ENCODE results near the gene CYB561D1. TPM values are rescaled to one million over a fixed set of nuclear protein-coding genes. Genes with fewer than 3 reads are reported as not detected.
A peak's percentile ranks its signal among the peaks of the same experiment; 100 is the strongest.

Gene CYB561D1
- total and polyA plus RNA-seq, 9 of the 15 experiments (the other 6 are each of a cell fraction or from before 2014, with no cell fraction given): 0.71 to 7.2 (median 3.5) TPM

DNA sequence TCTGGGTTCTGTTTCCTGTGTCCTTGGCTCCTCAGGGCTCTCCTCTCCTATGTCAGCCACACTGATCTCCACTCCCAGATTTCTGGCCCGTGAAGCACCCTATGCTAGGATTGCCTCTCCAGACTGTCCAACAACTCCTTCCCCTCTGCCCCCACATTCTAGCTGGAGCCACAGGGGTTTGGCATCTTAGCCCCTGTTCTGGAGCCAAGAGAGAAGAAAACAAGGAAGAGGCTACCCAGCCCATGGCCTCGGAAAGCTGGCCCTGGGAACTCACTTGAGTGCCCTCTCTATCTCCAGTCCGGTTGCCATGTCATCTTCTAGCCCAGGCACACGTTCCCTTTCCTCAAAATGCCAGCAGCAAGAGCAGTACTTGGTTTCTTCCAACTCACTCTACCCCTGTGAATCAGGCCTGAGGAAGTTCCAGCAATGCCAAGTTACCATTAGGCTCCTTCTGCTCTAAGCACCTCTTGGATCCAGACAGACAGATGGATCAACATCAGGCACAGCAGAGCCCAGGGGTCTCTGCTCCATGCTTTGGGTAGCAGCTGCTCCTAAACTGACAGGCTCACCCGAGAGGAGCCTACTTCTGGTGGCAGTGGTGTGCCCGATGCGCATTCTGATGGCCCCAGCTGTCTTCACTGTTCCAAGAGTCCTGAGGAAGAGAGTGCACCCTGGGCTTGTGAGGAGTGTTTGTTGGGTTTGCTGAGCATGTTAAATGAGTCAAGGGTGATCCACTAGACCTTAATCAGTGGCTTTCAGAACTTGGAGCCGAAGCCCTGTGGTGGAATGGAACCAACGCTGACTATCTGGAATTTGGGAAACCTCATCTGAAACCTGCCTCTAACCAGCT, 34.2 kb downstream of the CYB561D1 start (continued):
- TF ChIP-seq, protein P1, sequence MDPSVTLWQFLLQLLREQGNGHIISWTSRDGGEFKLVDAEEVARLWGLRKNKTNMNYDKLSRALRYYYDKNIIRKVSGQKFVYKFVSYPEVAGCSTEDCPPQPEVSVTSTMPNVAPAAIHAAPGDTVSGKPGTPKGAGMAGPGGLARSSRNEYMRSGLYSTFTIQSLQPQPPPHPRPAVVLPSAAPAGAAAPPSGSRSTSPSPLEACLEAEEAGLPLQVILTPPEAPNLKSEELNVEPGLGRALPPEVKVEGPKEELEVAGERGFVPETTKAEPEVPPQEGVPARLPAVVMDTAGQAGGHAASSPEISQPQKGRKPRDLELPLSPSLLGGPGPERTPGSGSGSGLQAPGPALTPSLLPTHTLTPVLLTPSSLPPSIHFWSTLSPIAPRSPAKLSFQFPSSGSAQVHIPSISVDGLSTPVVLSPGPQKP (CRISPR knock-in tag; IDR thresholded peaks at IDR 0.05): no peak
- TF ChIP-seq ZNF133 (CRISPR knock-in tag; IDR thresholded peaks at IDR 0.05): no peak
- TF ChIP-seq SLC30A9 (CRISPR knock-in tag; IDR thresholded peaks at IDR 0.05): no peak
- no peak for TF ChIP-seq SAFB2 (IDR thresholded peaks at IDR 0.05; ENCODE audit: borderline replicate concordance, low read depth, low read length, severe bottlenecking)

DNA sequence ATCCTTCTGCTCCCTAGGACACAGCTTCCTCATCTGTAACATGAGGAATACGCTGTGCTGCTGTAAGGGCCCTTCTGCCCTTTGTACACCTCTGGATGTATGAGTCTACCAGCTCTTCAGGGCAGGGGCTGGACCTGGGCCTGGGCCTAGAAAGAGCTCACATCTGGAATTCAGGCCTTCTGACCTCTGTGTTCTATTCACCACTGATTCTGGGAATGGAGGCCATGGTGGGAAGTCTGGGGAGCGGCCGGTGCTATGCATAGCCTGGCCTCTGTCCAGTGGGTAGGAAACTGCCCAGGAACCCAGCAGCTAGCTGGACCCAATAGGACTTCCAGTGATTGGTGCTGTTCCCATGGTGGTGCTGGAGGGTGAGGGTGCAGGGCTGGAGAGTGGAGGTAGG, 34.8 kb downstream of the CYB561D1 start:
- POLR2A ChIA-PET: interaction anchor here (0.6 to 4.9 kb wide), 11 partner anchors 11 to 191 kb away, joined by 3 to 21 read pairs (median 4); partner anchors contain the start of genes AMIGO1, ATXN7L2, GNAI3 and GPR61
- WGBS (ENCODE audit: insufficient coverage, low coverage, missing lambda C conversion rate): 47% methylated on average over 3 of the region's 3 CpGs
- CTCF ChIA-PET (ENCODE audit: low intra/inter-chr PET ratio): no interaction called here
- Histone ChIP-seq H2AFZ (ENCODE audit: low read depth, low read length) (no peak overlapping the region), H3K4me1 (replicated peaks in 1 of 2; ENCODE audit: control insufficient read depth in 2 of 2, insufficient read depth in 2 of 2, low read length in 2 of 2) (peaks cover 9 to 14% of the 10 kb centered on the region in 2 experiments; a peak in 4 of 5 replicates), H3K36me3 (ENCODE audit: control insufficient read depth, insufficient read depth, low read length) (no peaks in the 10 kb centered on the region), H3K4me3 (no peak overlapping the region), H3K79me2 (ENCODE audit: control insufficient read depth, insufficient read depth, low read length) (no peaks in the 10 kb centered on the region), H3K9me3 (replicated peaks; ENCODE audit: control insufficient read depth, insufficient read depth, low read depth, low read length) (no peaks in the 10 kb centered on the region), H3K9me1 (ENCODE audit: control insufficient read depth, insufficient read depth, low read length) (no peaks in the 10 kb centered on the region), H3K4me2 (ENCODE audit: insufficient read depth, low read length) (no peak overlapping the region), H3K9ac (ENCODE audit: insufficient read depth in 1 of 2, low read depth in 2 of 2, low read length in 2 of 2) (peak overlapping the region in 1 of 2 experiments; percentile 18; a peak in 1 of 4 replicates), H3K27ac (ENCODE audit: extremely low read depth, low read depth, low read length) (no peak overlapping the region), H3K27me3 (ENCODE audit: control insufficient read depth in 2 of 2, insufficient read depth in 2 of 2, low read length in 2 of 2) (peaks cover 15 to 27% of the 10 kb centered on the region in 2 experiments), H4K20me1 (replicated peaks; ENCODE audit: control insufficient read depth, insufficient read depth, low read length) (no peaks in the 10 kb centered on the region)
- in situ Hi-C loops (cut with MboI): no loop called here
- ATAC-seq: no peak
- BruUV-seq (replicated peaks): no TSS peak
- FAIRE-seq: no peak
- intact Hi-C loops (cut with micrococcal nuclease): no loop called here
- DNase-seq (ENCODE audit: extremely low read depth in 1 of 4, low spot score in 3 of 4): no peak
- TF ChIP-seq NELFE (IDR thresholded peaks at IDR 0.05; ENCODE audit: insufficient read depth, insufficient read length) (no peak), C11orf30 (IDR thresholded peaks at IDR 0.05; ENCODE audit: low read depth) (no peak), RHOXF2B (CRISPR knock-in tag; conservative IDR thresholded peaks at IDR 0.05) (no peak), HINFP (tag; conservative IDR thresholded peaks at IDR 0.05; ENCODE audit: low read depth) (no peak), PHF21A (IDR thresholded peaks at IDR 0.05; ENCODE audit: borderline replicate concordance, low read depth) (no peak), MCM5 (IDR thresholded peaks at IDR 0.05; ENCODE audit: low read depth) (no peak), ZBTB26 (CRISPR knock-in tag; IDR thresholded peaks at IDR 0.05) (no peak), RUNX1 (IDR thresholded peaks at IDR 0.05; ENCODE audit: low read depth) (no peak), RBM22 (IDR thresholded peaks at IDR 0.05; ENCODE audit: low read depth, low read length, poor library complexity, severe bottlenecking) (no peak), ZNF239 (CRISPR knock-in tag; IDR thresholded peaks at IDR 0.05) (no peak), CTBP1 (IDR thresholded peaks at IDR 0.05; ENCODE audit: borderline replicate concordance) (no peak)
- TF ChIP-seq, protein P2, sequence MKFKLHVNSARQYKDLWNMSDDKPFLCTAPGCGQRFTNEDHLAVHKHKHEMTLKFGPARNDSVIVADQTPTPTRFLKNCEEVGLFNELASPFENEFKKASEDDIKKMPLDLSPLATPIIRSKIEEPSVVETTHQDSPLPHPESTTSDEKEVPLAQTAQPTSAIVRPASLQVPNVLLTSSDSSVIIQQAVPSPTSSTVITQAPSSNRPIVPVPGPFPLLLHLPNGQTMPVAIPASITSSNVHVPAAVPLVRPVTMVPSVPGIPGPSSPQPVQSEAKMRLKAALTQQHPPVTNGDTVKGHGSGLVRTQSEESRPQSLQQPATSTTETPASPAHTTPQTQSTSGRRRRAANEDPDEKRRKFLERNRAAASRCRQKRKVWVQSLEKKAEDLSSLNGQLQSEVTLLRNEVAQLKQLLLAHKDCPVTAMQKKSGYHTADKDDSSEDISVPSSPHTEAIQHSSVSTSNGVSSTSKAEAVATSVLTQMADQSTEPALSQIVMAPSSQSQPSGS (CRISPR knock-in tag; IDR thresholded peaks at IDR 0.05): no peak

All from K562 (cell line).